Hepatocyte (in vitro differentiated cells): ENCODE results near the gene CNPY4. TPM values are rescaled to one million over a fixed set of nuclear protein-coding genes. Genes with fewer than 3 reads are reported as not detected.
A peak's percentile ranks its signal among the peaks of the same experiment; 100 is the strongest.

Experiments
- DNase-seq: peaks from one replicate; pipeline ENCODE4 v3.0.0-alpha.2; 2016; ENCODE audit warnings: low spot score
- H2AFZ ChIP-seq: fragments of 200-600 bp; sonication (generic); 2 replicates; pipeline ENCODE4 v1.6.0; 2016; ENCODE audit warnings: antibody characterized with exemption, mild to moderate bottlenecking
- H3K27ac ChIP-seq: fragments of 200-600 bp; sonication (generic); 2 replicates; pipeline ENCODE4 v1.5.1; 2016; ENCODE audit warnings: mild to moderate bottlenecking
- H3K27me3 ChIP-seq: fragments of 200-600 bp; sonication (generic); 2 replicates; pipeline ENCODE4 v1.6.1; 2016
- H3K36me3 ChIP-seq: fragments of 200-600 bp; sonication (generic); replicated peaks from 2 replicates; pipeline ENCODE4 v1.5.1; 2016; ENCODE audit warnings: low read depth; ENCODE audit not compliant: insufficient read depth
- H3K4me1 ChIP-seq: fragments of 200-600 bp; sonication (generic); 2 replicates; pipeline ENCODE4 v1.5.1; 2016; ENCODE audit warnings: mild to moderate bottlenecking, moderate library complexity; ENCODE audit not compliant: insufficient read depth
- H3K4me2 ChIP-seq: fragments of 200-600 bp; sonication (generic); 2 replicates; pipeline ENCODE4 v1.6.0; 2016
- H3K4me3 ChIP-seq: fragments of 200-600 bp; sonication (generic); 2 replicates; pipeline ENCODE4 v1.5.1; 2016; ENCODE audit warnings: mild to moderate bottlenecking
- H3K79me2 ChIP-seq: fragments of 200-600 bp; sonication (generic); 2 replicates; pipeline ENCODE4 v1.6.0; 2017; ENCODE audit warnings: mild to moderate bottlenecking
- H3K9me2 ChIP-seq: fragments of 200-600 bp; sonication (generic); replicated peaks from 2 replicates; pipeline ENCODE4 v1.6.0; 2017; ENCODE audit warnings: mild to moderate bottlenecking; ENCODE audit not compliant: insufficient read depth
- H3K9me3 ChIP-seq: fragments of 200-600 bp; sonication (generic); 2 replicates; pipeline ENCODE4 v1.5.1; 2016; ENCODE audit warnings: low read depth, mild to moderate bottlenecking
- H4K20me1 ChIP-seq: fragments of 200-600 bp; sonication (generic); 2 replicates; pipeline ENCODE4 v1.6.0; 2016; ENCODE audit warnings: mild to moderate bottlenecking; ENCODE audit not compliant: insufficient read depth, poor library complexity, severe bottlenecking
- EZH2 ChIP-seq: fragments of 200-600 bp; sonication (generic); IDR thresholded peaks from 2 replicates; pipeline ENCODE4 v1.6.1; 2016; ENCODE audit warnings: antibody characterized with exemption, mild to moderate bottlenecking, borderline replicate concordance
- EZH2phosphoT487 ChIP-seq: fragments of 200-600 bp; sonication (generic); IDR thresholded peaks from one replicate; pipeline ENCODE4 v1.6.1; 2018; ENCODE audit warnings: antibody characterized with exemption, mild to moderate bottlenecking, low read depth, moderate library complexity; ENCODE audit not compliant: unreplicated experiment, severe bottlenecking
- WGBS: methylation state at CpG from one replicate; pipeline ENCODE4 v1.1.6; 2016; ENCODE audit warnings: low lambda C conversion rate; ENCODE audit errors: missing lambda C conversion rate; 5-methylcytosine and 5-hydroxymethylcytosine counted together
- polyA plus RNA-seq: library from polyadenylated mRNA; unstranded; fragments of >200 nt; fragmentation: Nextera tagmentation; extraction: Ambion mirVana; gene quantifications from 2 replicates; pipeline ENCODE4 v1.2.1, GENCODE V29; 2016
- total RNA-seq: library from RNA; depleted of rRNA; stranded (reverse); fragments of >200 nt; gene quantifications from 2 replicates; pipeline ENCODE4 v1.2.3, GENCODE V29; 2014
- TF ChIP-seq, protein P1 (sequence below): fragments of 200-600 bp; sonication (generic); IDR thresholded peaks from 2 replicates; pipeline ENCODE4 v1.5.1; 2016; ENCODE audit warnings: antibody characterized with exemption, mild to moderate bottlenecking; ENCODE audit not compliant: poor library complexity

Gene CNPY4
- total and polyA plus RNA-seq, 2 experiments from 2014 or later = 27.4 to 28.1 TPM

DNA sequence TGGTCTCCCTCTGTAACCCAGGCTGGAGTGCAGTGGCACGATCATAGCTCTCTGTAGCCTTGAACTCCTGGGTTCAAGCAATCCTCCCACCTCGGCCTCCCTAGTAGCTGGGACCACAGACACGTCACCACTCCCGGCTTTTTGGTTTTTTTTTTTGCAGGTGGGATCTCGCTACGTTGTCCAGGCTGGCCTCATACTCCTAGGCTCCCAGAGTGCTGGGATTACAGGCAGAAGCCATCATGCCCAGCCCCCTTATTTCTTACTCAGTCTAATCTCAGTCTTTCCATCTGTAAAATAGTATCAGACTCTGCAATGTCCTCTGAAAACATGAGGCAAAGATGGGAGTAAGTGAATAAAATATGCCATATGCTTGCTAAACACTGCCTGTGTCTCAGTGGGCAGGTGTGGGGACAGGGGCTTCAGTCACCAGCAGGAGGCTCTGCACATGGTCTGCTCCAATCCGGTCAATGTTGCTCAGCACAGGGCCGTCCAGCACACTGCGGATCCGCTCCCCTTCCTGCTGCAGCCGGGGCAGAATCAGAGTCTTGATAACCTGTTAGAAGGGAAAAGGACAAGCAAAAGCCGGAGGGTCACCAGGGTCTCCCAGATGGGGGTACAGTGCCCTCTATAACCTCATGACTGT is 9.8 kb upstream of the CNPY4 start:
- H2AFZ ChIP-seq = no peak overlapping the region

GRCh38 chr7:100111156-100111555 is 8.3 kb upstream of the CNPY4 start:
- H3K4me3 ChIP-seq = no peak overlapping the region
- 91% methylated on average over 7 of the region's 7 CpGs for WGBS
- TF ChIP-seq EZH2 = no peak
- TF ChIP-seq, protein P1, sequence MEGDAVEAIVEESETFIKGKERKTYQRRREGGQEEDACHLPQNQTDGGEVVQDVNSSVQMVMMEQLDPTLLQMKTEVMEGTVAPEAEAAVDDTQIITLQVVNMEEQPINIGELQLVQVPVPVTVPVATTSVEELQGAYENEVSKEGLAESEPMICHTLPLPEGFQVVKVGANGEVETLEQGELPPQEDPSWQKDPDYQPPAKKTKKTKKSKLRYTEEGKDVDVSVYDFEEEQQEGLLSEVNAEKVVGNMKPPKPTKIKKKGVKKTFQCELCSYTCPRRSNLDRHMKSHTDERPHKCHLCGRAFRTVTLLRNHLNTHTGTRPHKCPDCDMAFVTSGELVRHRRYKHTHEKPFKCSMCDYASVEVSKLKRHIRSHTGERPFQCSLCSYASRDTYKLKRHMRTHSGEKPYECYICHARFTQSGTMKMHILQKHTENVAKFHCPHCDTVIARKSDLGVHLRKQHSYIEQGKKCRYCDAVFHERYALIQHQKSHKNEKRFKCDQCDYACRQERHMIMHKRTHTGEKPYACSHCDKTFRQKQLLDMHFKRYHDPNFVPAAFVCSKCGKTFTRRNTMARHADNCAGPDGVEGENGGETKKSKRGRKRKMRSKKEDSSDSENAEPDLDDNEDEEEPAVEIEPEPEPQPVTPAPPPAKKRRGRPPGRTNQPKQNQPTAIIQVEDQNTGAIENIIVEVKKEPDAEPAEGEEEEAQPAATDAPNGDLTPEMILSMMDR = no peak
- no peak for TF ChIP-seq EZH2phosphoT487
- H4K20me1 ChIP-seq = no peaks in the 10 kb centered on the region
- DNase-seq = no peak
- H3K36me3 ChIP-seq = no peaks in the 10 kb centered on the region
- no peak overlapping the region for H2AFZ ChIP-seq
- H3K9me2 ChIP-seq = no peaks in the 10 kb centered on the region
- no peak overlapping the region for H3K27ac ChIP-seq
- H3K9me3 ChIP-seq = no peaks in the 10 kb centered on the region
- no peaks in the 10 kb centered on the region for H3K4me1 ChIP-seq
- H3K79me2 ChIP-seq = no peaks in the 10 kb centered on the region
- no peak overlapping the region for H3K4me2 ChIP-seq
- no peaks in the 10 kb centered on the region for H3K27me3 ChIP-seq

More for the DNA sequence above, 9.8 kb upstream of the CNPY4 start:
- Histone ChIP-seq H3K79me2 (no peaks in the 10 kb centered on the region), H3K4me3 (no peak overlapping the region), H3K36me3 (no peaks in the 10 kb centered on the region), H3K4me1 (no peaks in the 10 kb centered on the region), H3K27me3 (no peaks in the 10 kb centered on the region), H3K4me2 (no peak overlapping the region), H3K9me2 (no peaks in the 10 kb centered on the region), H3K9me3 (no peaks in the 10 kb centered on the region), H4K20me1 (no peaks in the 10 kb centered on the region), H3K27ac (no peak overlapping the region)
- DNase-seq = no peak
- WGBS = 87% methylated on average over 12 of the region's 12 CpGs
- TF ChIP-seq, protein P1 = peak; percentile 6
- TF ChIP-seq EZH2phosphoT487 = no peak

GRCh38 chr7:100111914-100112313 is 7.5 kb upstream of the CNPY4 start:
- Histone ChIP-seq H3K4me1 (no peaks in the 10 kb centered on the region), H3K27ac (no peak overlapping the region), H2AFZ (no peak overlapping the region), H3K9me2 (no peaks in the 10 kb centered on the region), H3K4me3 (no peak overlapping the region), H3K27me3 (no peaks in the 10 kb centered on the region), H4K20me1 (no peaks in the 10 kb centered on the region), H3K79me2 (no peaks in the 10 kb centered on the region), H3K9me3 (no peaks in the 10 kb centered on the region), H3K36me3 (no peaks in the 10 kb centered on the region), H3K4me2 (no peak overlapping the region)
- TF ChIP-seq, protein P1 = no peak
- TF ChIP-seq EZH2 (no peak), EZH2phosphoT487 (no peak)
- DNase-seq = no peak
- 91% methylated on average over 9 of the region's 13 CpGs for WGBS

- Histone ChIP-seq H3K27me3 (no peaks in the 10 kb centered on the region), H3K4me2 (no peak overlapping the region), H3K4me3 (no peak overlapping the region), H3K36me3 (no peaks in the 10 kb centered on the region), H3K9me3 (no peaks in the 10 kb centered on the region), H4K20me1 (no peaks in the 10 kb centered on the region), H3K4me1 (peaks cover 4% of the 10 kb centered on the region), H3K79me2 (peaks cover 14% of the 10 kb centered on the region), H2AFZ (no peak overlapping the region), H3K27ac (no peak overlapping the region), H3K9me2 (no peaks in the 10 kb centered on the region)
- TF ChIP-seq EZH2phosphoT487 (no peak), EZH2 (no peak)
- TF ChIP-seq, protein P1 = no peak
- WGBS = 81% methylated on average over 7 of the region's 7 CpGs
- no peak for DNase-seq
Measured at GRCh38 chr7:100115026-100115425, 4.4 kb upstream of the CNPY4 start.
